EH (cell line): ENCODE measurements around the gene DUS1L.
A peak's percentile ranks its signal among the peaks of the same experiment; 100 is the strongest.

Experiments
- DNase-seq: peaks from one replicate; pipeline ENCODE4 v3.0.0-alpha.2; 2015; ENCODE audit warnings: low read depth

Gene DUS1L

GRCh38 chr17:82100502-82101298, 35.1 kb upstream of the DUS1L start:
- DNase-seq, result no peak

- no peak for DNase-seq
These were observed 33.5 kb upstream of the DUS1L start for GRCh38 chr17:82098939-82099763.

DNA sequence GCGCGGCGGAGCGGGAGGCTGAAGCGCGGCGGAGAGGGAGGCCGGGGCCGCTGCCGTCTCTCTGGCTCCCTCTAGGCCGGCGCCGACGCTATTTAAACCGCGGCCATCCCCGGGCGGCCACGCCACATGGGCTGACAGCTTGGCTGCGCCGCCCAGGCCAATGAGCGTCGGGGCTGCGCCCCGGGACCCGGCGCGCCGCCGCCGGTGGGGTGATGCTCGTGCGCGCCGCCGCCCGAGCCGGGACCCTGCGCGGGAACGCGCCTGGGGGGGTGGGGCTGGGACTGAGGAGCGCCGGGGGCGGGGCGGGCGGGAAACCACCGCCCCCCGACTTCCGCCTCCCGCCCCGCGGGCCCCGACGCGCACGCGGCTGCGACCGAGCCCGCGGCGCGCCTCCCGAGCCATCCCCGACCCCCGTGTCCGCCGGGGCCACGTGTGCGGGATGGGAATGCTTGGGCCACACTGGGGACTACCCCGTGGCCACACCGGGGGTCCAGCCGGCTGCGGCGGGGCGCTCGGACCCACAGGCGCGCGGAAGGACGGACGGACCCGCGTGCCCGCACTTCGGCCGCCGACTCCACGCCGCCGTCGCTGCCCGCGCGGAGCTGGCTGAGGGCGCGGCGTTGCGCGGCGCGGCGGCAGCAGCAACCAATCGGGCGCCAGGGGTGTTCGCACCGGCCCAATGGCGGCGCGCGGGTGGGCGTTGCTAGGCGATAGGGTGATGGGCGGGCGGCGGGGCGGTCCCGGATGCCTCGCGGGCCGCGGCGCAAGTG, 32.8 kb upstream of the DUS1L start, which contains the start of gene FASN:
Gene FASN (minus strand): TSS at position 68 of the 770 bp plus-strand sequence. CDS start 1,791 bp downstream, outside the sequence.
- DNase-seq, result peak; percentile 95

DNA sequence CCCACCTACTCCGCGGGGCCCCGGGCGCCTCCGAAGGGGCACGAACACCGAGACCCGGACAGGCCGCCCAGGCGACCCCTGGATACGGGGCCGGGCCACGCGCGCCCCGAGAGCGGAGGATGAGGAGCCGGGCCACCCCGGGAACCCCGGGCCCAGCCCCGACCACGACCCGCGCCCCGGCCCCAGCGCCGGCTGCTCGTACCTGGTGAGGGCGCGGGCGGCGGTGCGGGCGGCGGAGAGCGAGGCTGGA, 32.2 kb upstream of the DUS1L start:
- DNase-seq, result no peak

GRCh38 chr17:82097184-82097918, 31.7 kb upstream of the DUS1L start:
- DNase-seq, result peak; percentile 72

GRCh38 chr17:82096709-82097183, 31.1 kb upstream of the DUS1L start:
- DNase-seq, result no peak

DNA sequence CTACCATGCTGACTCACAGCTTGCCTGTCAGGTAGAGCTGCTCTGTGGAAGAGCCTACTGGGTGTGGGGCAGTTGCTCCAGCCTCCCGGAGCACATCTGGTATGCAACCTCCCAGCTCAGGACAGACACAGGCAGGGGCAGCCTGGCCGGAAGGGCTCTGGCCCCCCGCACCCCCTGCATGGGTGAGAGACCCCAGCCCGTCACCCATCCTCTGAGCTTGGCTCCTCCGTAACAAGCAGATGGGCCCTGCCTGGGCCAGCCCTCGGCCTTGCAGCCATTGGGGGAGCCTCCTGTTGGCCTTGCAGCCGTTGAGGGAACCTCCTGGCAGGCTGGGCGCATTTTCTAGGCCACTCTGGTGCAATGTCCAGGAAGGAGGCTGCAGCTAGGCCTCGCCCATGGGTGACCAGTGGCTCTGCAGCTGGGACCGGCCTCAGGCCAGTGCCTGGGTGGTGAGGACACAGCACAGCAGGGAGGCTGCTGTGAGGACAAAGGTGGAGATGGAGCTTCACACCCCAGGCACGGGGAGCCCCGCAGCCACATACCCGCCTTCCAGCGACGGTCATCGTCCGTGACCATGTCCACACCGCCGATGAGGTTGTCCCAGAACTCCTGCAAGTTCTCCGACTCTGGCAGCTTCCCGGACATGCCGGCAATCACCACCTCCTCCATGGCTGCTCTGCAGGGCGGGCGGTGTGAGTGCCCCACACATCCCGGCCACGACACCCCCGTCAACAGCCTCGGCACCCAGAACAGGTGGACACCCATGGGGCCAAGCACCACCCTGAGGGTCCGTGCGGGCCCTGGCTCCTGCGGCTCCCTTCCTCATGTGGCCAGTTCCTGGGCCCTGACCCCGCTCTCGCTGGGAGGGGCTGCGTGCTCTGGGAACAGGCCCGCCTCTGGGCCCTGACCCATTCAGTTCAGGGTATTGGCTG, 30.4 kb upstream of the DUS1L start:
- no peak for DNase-seq

DNA sequence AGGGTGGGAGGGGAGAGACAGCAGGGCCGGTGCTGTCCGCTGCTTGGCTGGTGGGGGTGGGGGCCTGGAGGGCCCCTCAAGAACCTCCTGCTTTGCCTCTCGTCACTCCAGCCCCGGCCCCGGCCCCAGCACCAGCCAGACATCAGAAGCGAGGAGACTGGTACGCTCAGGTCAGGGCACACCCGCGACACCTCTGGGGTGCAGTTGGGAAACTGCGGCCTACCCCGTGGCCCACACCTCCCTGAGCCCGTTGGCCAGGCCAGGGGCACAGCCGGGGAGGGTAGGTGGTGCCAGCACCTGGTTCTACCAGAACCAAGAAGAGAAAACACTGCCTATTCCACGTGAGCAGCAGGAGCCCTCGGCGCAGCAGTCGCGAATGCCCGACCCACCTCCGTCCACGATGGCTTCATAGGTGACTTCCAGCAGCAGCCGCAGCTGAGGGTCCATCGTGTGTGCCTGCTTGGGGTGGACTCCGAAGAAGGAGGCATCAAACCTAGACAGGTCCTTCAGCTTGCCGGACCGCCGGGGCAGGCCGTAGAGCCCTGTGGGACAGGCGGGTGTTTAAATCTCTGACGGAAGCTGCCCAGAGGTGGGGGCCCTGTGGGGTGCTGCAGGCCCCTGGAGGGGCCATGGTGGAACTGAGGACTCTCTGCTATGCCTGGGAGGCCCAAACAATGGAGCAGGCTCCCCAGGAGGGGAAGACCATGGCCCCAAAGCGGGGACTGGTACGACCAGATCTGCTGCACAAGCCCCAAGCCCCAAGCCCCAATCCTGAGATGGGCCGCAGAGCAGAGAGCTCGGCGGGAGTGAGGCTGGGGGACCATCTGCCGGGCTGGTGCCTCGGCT, 29.6 kb upstream of the DUS1L start:
- DNase-seq, result no peak

- no peak for DNase-seq
These were observed 27.6 kb upstream of the DUS1L start for GRCh38 chr17:82092995-82093751.

DNA sequence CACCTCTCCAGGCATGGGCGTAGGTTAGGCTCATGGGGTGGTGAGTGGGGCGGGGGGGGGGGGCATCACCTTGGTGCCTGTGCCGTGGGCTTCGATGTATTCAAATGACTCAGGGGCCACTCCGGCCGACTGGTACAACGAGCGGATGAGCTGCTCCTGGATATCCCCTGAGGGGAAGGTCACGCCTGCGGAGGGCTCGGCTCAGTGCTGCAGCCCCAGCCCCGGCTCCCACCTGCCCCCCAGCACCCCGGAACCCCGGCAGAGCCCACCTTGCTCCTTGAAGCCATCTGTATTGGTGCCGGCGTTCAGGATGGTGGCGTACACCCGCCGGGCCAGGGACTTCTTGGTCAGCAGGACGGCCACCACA, 27.0 kb upstream of the DUS1L start:
- no peak for DNase-seq

- DNase-seq, result no peak
These were observed 26.5 kb upstream of the DUS1L start for GRCh38 chr17:82092094-82092586.

- DNase-seq, result no peak
These were observed 25.9 kb upstream of the DUS1L start for GRCh38 chr17:82091264-82092066.

DNA sequence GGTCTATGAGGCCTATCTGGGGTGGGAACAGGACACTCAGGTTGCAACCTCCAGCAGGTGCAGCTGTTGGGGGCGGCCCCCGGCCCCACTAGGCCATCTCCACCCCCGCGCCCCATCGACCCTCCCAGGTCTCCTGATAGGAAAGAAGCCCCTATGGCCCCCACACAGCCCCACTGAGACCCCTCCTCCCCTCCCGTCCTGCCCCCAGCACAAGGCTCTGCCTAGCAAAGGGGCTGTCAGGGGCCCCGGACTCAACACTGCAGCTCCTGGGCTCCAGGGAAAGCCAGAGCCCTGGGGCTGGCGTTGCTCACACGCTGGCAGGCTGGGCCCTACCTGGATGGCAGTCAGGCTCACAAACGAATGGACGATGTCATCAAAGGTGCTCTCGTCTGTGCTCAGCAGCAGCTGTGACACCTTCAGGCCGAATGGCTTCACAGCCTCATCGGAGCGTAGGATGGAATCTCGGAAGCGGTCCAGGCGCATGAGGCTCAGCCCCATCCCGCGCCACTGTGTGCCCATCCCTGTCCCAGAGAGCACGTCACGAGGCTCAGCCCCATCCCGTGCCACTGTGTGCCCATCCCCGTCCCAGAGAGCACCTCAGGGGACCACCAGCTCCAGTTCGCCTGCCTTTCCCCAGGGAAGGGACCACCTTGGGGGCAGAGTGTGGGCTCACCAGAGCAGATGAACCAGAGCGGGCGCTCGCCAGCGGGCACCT, 25.1 kb upstream of the DUS1L start:
- no peak for DNase-seq

DNA sequence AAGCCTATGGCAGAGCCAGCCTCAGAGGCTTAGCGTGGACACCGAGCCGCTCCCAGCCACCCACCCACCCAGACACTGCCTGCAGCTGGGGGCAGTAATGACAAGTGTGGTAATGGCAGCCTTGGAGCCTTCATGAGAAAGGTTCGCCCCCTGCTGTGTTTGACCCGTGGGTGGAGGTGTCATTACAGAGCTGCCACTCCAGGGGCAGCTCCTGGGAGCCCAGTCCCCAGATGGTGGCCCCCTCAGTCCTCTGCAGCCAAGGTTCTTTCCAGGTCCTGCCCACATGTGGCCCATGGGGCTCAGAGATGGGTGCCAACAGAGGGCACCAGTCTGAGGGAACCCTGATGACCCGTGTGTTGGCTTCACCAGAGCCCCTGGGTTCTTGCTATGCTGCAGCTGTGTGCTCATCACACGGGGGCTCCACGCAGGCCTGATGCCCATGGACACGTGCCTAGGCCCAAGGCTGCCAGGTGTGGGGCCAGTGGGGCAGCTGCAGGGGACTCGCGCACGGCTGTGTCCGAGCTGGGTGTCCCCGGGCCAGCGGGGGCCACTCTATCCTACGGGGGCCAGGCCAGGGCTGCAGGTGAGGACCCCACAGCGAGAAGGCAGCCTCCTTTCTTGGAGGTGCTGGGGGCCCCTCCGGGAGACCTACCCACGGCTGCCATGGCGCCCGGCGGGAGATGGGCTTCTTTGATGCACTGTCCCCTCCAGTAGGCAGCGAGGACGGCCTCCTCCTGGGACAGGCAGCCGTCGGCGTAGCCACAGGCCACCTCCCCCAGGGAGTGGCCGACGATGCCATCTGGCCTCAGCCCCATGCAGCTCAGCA, 24.3 kb upstream of the DUS1L start:
- DNase-seq, result no peak

GRCh38 chr17:82088838-82089722, 23.5 kb upstream of the DUS1L start:
- no peak for DNase-seq
